Measurements from ENCODE around the gene PLEKHG3. TPM values are rescaled to one million over a fixed set of nuclear protein-coding genes. Genes with fewer than 3 reads are reported as not detected.

The PLEKHG3 gene
- total RNA-seq, 1 experiment from 2014 or later, result 34.0 TPM

GRCh38 chr14:64782196-64782595 lies 78.0 kb downstream of the PLEKHG3 start:
- no TSS peak for BruUV-seq (replicated peaks)
- intact Hi-C loops (cut with micrococcal nuclease; ENCODE audit: unreplicated experiment) (no loop called here), in situ Hi-C loops (cut with HindIII; ENCODE audit: low pct_unique_long_range_greater_than_20kb, low sequenced_read_pairs) (no loop called here)
- POLR2A ChIA-PET, result no interaction called here
- no peak overlapping the region for H3K4me3 ChIP-seq (ENCODE audit: low read depth in 2 of 2, low read length in 2 of 2)
- CTCF ChIA-PET, result interaction anchor here (0.6 kb wide), 1 partner anchor 13 kb away, joined by 4 read pairs; no protein-coding TSS in a partner anchor
- H3K4me1 ChIP-seq (ENCODE audit: control insufficient read depth, insufficient read depth, low read length), result no peaks in the 10 kb centered on the region
- DNase-seq (ENCODE audit: low read depth, low spot score), result no peak
- no peak for ATAC-seq
- H3K27me3 ChIP-seq (ENCODE audit: control insufficient read depth, insufficient read depth, low read length), result no peaks in the 10 kb centered on the region
- no peaks in the 10 kb centered on the region for H3K9me3 ChIP-seq (ENCODE audit: control insufficient read depth, insufficient read depth, low read depth, low read length)
- no peaks in the 10 kb centered on the region for H3K36me3 ChIP-seq (ENCODE audit: control insufficient read depth, insufficient read depth, low read length)
- TF ChIP-seq SIN3A (IDR thresholded peaks at IDR 0.05; ENCODE audit: borderline replicate concordance, insufficient read depth, low read depth, low read length) (no peak), TCF7L2 (IDR thresholded peaks at IDR 0.05; ENCODE audit: low read depth, low read length) (no peak), REST (IDR thresholded peaks at IDR 0.05; ENCODE audit: insufficient read depth in 1 of 2, low read depth in 2 of 2, low read length in 1 of 2) (no peak)
- H3K27ac ChIP-seq (ENCODE audit: low read length), result no peak overlapping the region

- intact Hi-C loops (cut with micrococcal nuclease; ENCODE audit: unreplicated experiment), result no loop called here
Measured at GRCh38 chr14:64784006-64784405, 79.8 kb downstream of the PLEKHG3 start.

More at GRCh38 chr14:64784006-64784405, 79.8 kb downstream of the PLEKHG3 start:
- Histone ChIP-seq H3K27me3 (ENCODE audit: control insufficient read depth, insufficient read depth, low read length) (no peaks in the 10 kb centered on the region), H3K4me3 (ENCODE audit: low read depth in 2 of 2, low read length in 2 of 2) (no peak overlapping the region), H3K36me3 (ENCODE audit: control insufficient read depth, insufficient read depth, low read length) (no peaks in the 10 kb centered on the region), H3K9me3 (ENCODE audit: control insufficient read depth, insufficient read depth, low read depth, low read length) (no peaks in the 10 kb centered on the region), H3K27ac (ENCODE audit: low read length) (no peak overlapping the region), H3K4me1 (ENCODE audit: control insufficient read depth, insufficient read depth, low read length) (no peaks in the 10 kb centered on the region)
- ChIA-PET POLR2A (no interaction called here), CTCF (no interaction called here)
- in situ Hi-C loops (cut with HindIII; ENCODE audit: low pct_unique_long_range_greater_than_20kb, low sequenced_read_pairs), result no loop called here
- no TSS peak for BruUV-seq (replicated peaks)
- no peak for ATAC-seq
- TF ChIP-seq CTCF (IDR thresholded peaks at IDR 0.05) (no peak), POLR2AphosphoS5 (IDR thresholded peaks at IDR 0.05; ENCODE audit: low read depth, low read length) (no peak), TCF7L2 (IDR thresholded peaks at IDR 0.05; ENCODE audit: low read depth, low read length) (no peak), REST (IDR thresholded peaks at IDR 0.05; ENCODE audit: insufficient read depth in 1 of 2, low read depth in 2 of 2, low read length in 1 of 2) (no peak), SIN3A (IDR thresholded peaks at IDR 0.05; ENCODE audit: borderline replicate concordance, insufficient read depth, low read depth, low read length) (no peak)
- no peak for DNase-seq (ENCODE audit: low read depth, low spot score)
